Mesenchymal stem cell (in vitro differentiated cells and primary cell): Measurements from ENCODE around the gene PLD1.
A peak's percentile ranks its signal among the peaks of the same experiment; 100 is the strongest.

Experiments used
- DNase-seq: peaks from one replicate; pipeline ENCODE4 v3.0.0-alpha.2; 2013
- H2AFZ ChIP-seq: one replicate; pipeline ENCODE4 v1.6.1; 2013; ENCODE audit warnings: low read depth, mild to moderate bottlenecking, control low read depth, inconsistent platforms, low read length, moderate library complexity
- H2AK5ac ChIP-seq: 2 replicates; pipeline ENCODE4 v1.6.1; 2013; ENCODE audit warnings: low read length, moderate library complexity, mild to moderate bottlenecking, inconsistent platforms; ENCODE audit not compliant: severe bottlenecking
- H2BK120ac ChIP-seq: one replicate; pipeline ENCODE4 v1.6.1; 2013; ENCODE audit warnings: low read depth, mild to moderate bottlenecking, inconsistent platforms, low read length, moderate library complexity
- H2BK12ac ChIP-seq, 2 experiments: one replicate each; pipeline ENCODE4 v1.6.1; 2013; ENCODE audit warnings: inconsistent platforms in 2 of 2, low read length in 2 of 2, mild to moderate bottlenecking in 2 of 2, moderate library complexity in 2 of 2, control low read depth in 1 of 2
- H2BK15ac ChIP-seq: one replicate; pipeline ENCODE4 v1.6.1; 2013; ENCODE audit warnings: mild to moderate bottlenecking, low read depth, inconsistent platforms; ENCODE audit not compliant: poor library complexity, severe bottlenecking
- H2BK5ac ChIP-seq: 2 replicates; pipeline ENCODE4 v1.6.1; 2013; ENCODE audit warnings: low read depth, mild to moderate bottlenecking, low read length, control low read depth, inconsistent platforms; ENCODE audit not compliant: poor library complexity, severe bottlenecking
- H3K14ac ChIP-seq, 2 experiments: one replicate each; pipeline ENCODE4 v1.6.1; 2013; ENCODE audit warnings: inconsistent platforms in 2 of 2, low read length in 2 of 2, control low read depth in 1 of 2, mild to moderate bottlenecking in 1 of 2, moderate library complexity in 1 of 2
- H3K18ac ChIP-seq, 2 experiments: one replicate each; pipeline ENCODE4 v1.6.1; 2013; ENCODE audit warnings: inconsistent platforms in 2 of 2, low read length in 2 of 2, control low read depth in 1 of 2, low read depth in 1 of 2, mild to moderate bottlenecking in 1 of 2
- H3K23ac ChIP-seq, 2 experiments: one replicate each; pipeline ENCODE4 v1.6.1; 2013; ENCODE audit warnings: inconsistent platforms in 2 of 2, low read length in 2 of 2, mild to moderate bottlenecking in 2 of 2, moderate library complexity in 2 of 2, control low read depth in 1 of 2
- H3K27ac ChIP-seq: 2 replicates; pipeline ENCODE4 v1.5.1; 2013; ENCODE audit warnings: mild to moderate bottlenecking, moderate library complexity, low read length, control low read depth, inconsistent platforms; ENCODE audit not compliant: poor library complexity, severe bottlenecking
- H3K27me3 ChIP-seq, 2 experiments: 2 replicates each; pipeline versions ENCODE4 v1.6.1 to v1.7.0; 2013; ENCODE audit warnings: low read length in 2 of 2, mild to moderate bottlenecking in 2 of 2, moderate library complexity in 2 of 2, control low read depth in 1 of 2, inconsistent platforms in 1 of 2; ENCODE audit not compliant: control insufficient read depth in 1 of 2, insufficient read depth in 1 of 2
- H3K36me3 ChIP-seq, 2 experiments: 2 replicates each; pipeline versions ENCODE4 v1.6.1 to v1.7.0; 2013; ENCODE audit warnings: low read length in 2 of 2, control low read depth in 1 of 2, inconsistent platforms in 1 of 2, low read depth in 1 of 2, mild to moderate bottlenecking in 1 of 2; ENCODE audit not compliant: insufficient read depth in 2 of 2, control insufficient read depth in 1 of 2
- H3K4ac ChIP-seq, 2 experiments: one replicate each; pipeline ENCODE4 v1.6.1; 2013; ENCODE audit warnings: inconsistent platforms in 2 of 2, low read length in 2 of 2, mild to moderate bottlenecking in 2 of 2, moderate library complexity in 2 of 2, control low read depth in 1 of 2, low read depth in 1 of 2
- H3K4me1 ChIP-seq: 2 replicates; pipeline ENCODE4 v1.6.1; 2013; ENCODE audit warnings: low read depth, low read length, control low read depth; ENCODE audit not compliant: control insufficient read depth, insufficient read depth
- H3K4me2 ChIP-seq: 2 replicates; pipeline ENCODE4 v1.6.1; 2013; ENCODE audit warnings: low read length, mild to moderate bottlenecking, inconsistent platforms; ENCODE audit not compliant: poor library complexity, severe bottlenecking
- H3K4me3 ChIP-seq, 2 experiments: 2 replicates each; pipeline versions ENCODE4 v1.5.1 to v1.7.0; 2013; ENCODE audit warnings: low read length in 2 of 2, mild to moderate bottlenecking in 2 of 2, control low read depth in 1 of 2, low read depth in 1 of 2; ENCODE audit not compliant: insufficient read depth in 1 of 2
- H3K79me1 ChIP-seq: replicated peaks from 2 replicates; pipeline ENCODE4 v1.6.1; 2013; ENCODE audit warnings: mild to moderate bottlenecking, control low read depth, low read length, inconsistent platforms; ENCODE audit not compliant: poor library complexity, severe bottlenecking
- H3K9ac ChIP-seq: 2 replicates; pipeline ENCODE4 v1.7.0; 2013; ENCODE audit warnings: mild to moderate bottlenecking, low read length, moderate library complexity
- H3K9me3 ChIP-seq: 2 replicates; pipeline ENCODE4 v1.7.0; 2013; ENCODE audit warnings: mild to moderate bottlenecking, low read length; ENCODE audit not compliant: control insufficient read depth
- H4K8ac ChIP-seq: one replicate; pipeline ENCODE4 v1.6.1; 2013; ENCODE audit warnings: inconsistent platforms, mild to moderate bottlenecking, low read length, moderate library complexity
- H4K91ac ChIP-seq: one replicate; pipeline ENCODE4 v1.6.1; 2013; ENCODE audit warnings: mild to moderate bottlenecking, low read length, inconsistent platforms
- WGBS: methylation state at CpG from one replicate; pipeline ENCODE4 v1.1.7; 2013; ENCODE audit warnings: mixed read lengths; 5-methylcytosine and 5-hydroxymethylcytosine counted together

The PLD1 gene

GRCh38 chr3:171784387-171784786, 25.9 kb downstream of the PLD1 start:
- Histone ChIP-seq H3K79me1 (peaks cover 18% of the 10 kb centered on the region), H2AFZ (no peak overlapping the region), H3K4me2 (no peak overlapping the region), H3K27ac (no peak overlapping the region), H3K14ac (no peak overlapping the region), H3K23ac (no peak overlapping the region), H3K9me3 (no peaks in the 10 kb centered on the region), H2BK120ac (no peak overlapping the region), H3K36me3 (no peaks in the 10 kb centered on the region), H2BK5ac (no peak overlapping the region), H3K27me3 (no peaks in the 10 kb centered on the region), H3K18ac (peak overlapping the region in 1 of 2 experiments; percentile 38), H3K4ac (no peak overlapping the region), H4K8ac (no peak overlapping the region), H3K4me3 (no peak overlapping the region), H4K91ac (no peak overlapping the region), H2BK15ac (no peak overlapping the region), H2BK12ac (no peak overlapping the region), H3K9ac (no peak overlapping the region), H2AK5ac (no peak overlapping the region), H3K4me1 (peaks cover 8% of the 10 kb centered on the region)
- 92% methylated on average over 2 of the region's 2 CpGs for WGBS
- DNase-seq = no peak

- H4K91ac ChIP-seq = no peak overlapping the region
- no peaks in the 10 kb centered on the region for H3K36me3 ChIP-seq
- 100% methylated on average over 1 of the region's 5 CpGs for WGBS
- H3K27ac ChIP-seq = no peak overlapping the region
- no peak overlapping the region for H3K23ac ChIP-seq
- no peak overlapping the region for H2BK120ac ChIP-seq
- H4K8ac ChIP-seq = no peak overlapping the region
- DNase-seq = no peak
- no peak overlapping the region for H3K4ac ChIP-seq
- no peak overlapping the region for H3K4me2 ChIP-seq
- no peak overlapping the region for H3K14ac ChIP-seq
- no peaks in the 10 kb centered on the region for H3K27me3 ChIP-seq
- peaks cover 14% of the 10 kb centered on the region for H3K79me1 ChIP-seq
- no peak overlapping the region for H2BK15ac ChIP-seq
- H2AK5ac ChIP-seq = no peak overlapping the region
- no peak overlapping the region for H2BK5ac ChIP-seq
- H3K9me3 ChIP-seq = no peaks in the 10 kb centered on the region
- H3K9ac ChIP-seq = no peak overlapping the region
- no peak overlapping the region for H2BK12ac ChIP-seq
- H3K4me3 ChIP-seq = no peak overlapping the region
- no peak overlapping the region for H3K18ac ChIP-seq
- H3K4me1 ChIP-seq = peaks cover 6% of the 10 kb centered on the region
- no peak overlapping the region for H2AFZ ChIP-seq
These were observed 26.7 kb downstream of the PLD1 start for GRCh38 chr3:171783626-171784025.

DNA sequence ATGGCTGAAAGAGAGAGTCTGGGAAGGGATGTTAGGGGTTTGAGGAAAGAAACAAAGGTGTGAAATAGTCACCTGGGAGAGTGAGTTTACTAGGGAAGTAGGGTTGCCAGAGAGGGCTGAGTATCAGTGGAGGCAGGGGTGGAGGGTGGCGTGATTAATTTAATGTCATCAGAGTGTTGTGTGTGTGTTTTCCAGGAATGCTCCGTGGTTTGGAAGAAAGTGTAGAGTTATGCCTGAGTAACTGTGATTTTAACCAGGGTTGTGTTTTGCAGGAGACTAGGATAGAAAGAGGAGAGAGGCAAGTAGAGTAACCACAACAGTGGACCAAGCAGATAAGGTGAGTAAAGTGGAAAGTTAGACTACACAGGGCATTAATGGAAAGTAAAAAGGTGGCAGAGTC, 27.2 kb downstream of the PLD1 start:
- no peaks in the 10 kb centered on the region for H3K36me3 ChIP-seq
- no peak overlapping the region for H4K91ac ChIP-seq
- no peak overlapping the region for H2AFZ ChIP-seq
- H2BK120ac ChIP-seq = no peak overlapping the region
- H2BK5ac ChIP-seq = no peak overlapping the region
- no peak overlapping the region for H3K4me2 ChIP-seq
- no peaks in the 10 kb centered on the region for H3K9me3 ChIP-seq
- H2AK5ac ChIP-seq = no peak overlapping the region
- no peaks in the 10 kb centered on the region for H3K27me3 ChIP-seq
- no peak overlapping the region for H3K9ac ChIP-seq
- H4K8ac ChIP-seq = no peak overlapping the region
- no peak overlapping the region for H3K23ac ChIP-seq
- no peak overlapping the region for H3K14ac ChIP-seq
- H2BK12ac ChIP-seq = no peak overlapping the region
- H3K18ac ChIP-seq = no peak overlapping the region
- WGBS = 72% methylated on average over 2 of the region's 2 CpGs
- no peak overlapping the region for H3K4me3 ChIP-seq
- no peak overlapping the region for H2BK15ac ChIP-seq
- DNase-seq = peak; percentile 53
- H3K79me1 ChIP-seq = peaks cover 16% of the 10 kb centered on the region
- H3K4me1 ChIP-seq = peaks cover 6% of the 10 kb centered on the region
- no peak overlapping the region for H3K27ac ChIP-seq
- no peak overlapping the region for H3K4ac ChIP-seq

DNA sequence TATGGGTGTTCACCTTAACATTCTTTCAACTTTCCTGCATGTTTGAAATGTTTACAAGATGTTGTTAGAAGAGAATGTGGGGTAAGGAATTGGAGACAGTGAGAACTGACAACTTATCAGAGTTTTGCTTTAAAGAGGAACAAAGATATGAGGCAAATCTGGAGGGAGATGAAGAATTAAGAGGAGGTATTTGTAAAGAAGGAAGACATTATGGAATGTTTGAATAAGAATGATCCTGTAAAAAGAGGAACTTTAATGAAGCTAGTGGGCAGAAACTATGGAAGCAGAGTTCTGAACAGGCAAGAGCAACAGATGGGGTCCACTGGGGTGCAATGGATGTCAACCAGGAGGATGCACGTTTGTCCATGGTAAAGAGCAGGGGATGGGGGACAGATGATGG, 27.7 kb downstream of the PLD1 start:
- no peak overlapping the region for H3K27ac ChIP-seq
- no peak overlapping the region for H3K4me2 ChIP-seq
- no peak overlapping the region for H2BK12ac ChIP-seq
- H4K91ac ChIP-seq = no peak overlapping the region
- no peaks in the 10 kb centered on the region for H3K9me3 ChIP-seq
- H3K36me3 ChIP-seq = no peaks in the 10 kb centered on the region
- H4K8ac ChIP-seq = no peak overlapping the region
- H3K79me1 ChIP-seq = peaks cover 16% of the 10 kb centered on the region
- H3K4me3 ChIP-seq = no peak overlapping the region
- H2BK120ac ChIP-seq = no peak overlapping the region
- no peak overlapping the region for H3K23ac ChIP-seq
- no peak overlapping the region for H3K14ac ChIP-seq
- no peaks in the 10 kb centered on the region for H3K27me3 ChIP-seq
- no peak overlapping the region for H2AFZ ChIP-seq
- DNase-seq = no peak
- no peak overlapping the region for H2BK15ac ChIP-seq
- 66% methylated on average over 1 of the region's 1 CpG for WGBS
- H3K4me1 ChIP-seq = peaks cover 6% of the 10 kb centered on the region
- H3K18ac ChIP-seq = peak overlapping the region in 1 of 2 experiments; percentile 37
- no peak overlapping the region for H3K4ac ChIP-seq
- no peak overlapping the region for H2BK5ac ChIP-seq
- no peak overlapping the region for H2AK5ac ChIP-seq
- no peak overlapping the region for H3K9ac ChIP-seq
